ENCODE data around the gene RUNX2.

RUNX2 gene

GRCh38 chr6:45655745-45656476 is 327.8 kb downstream of the RUNX2 start (continued):
- TF ChIP-seq KLF17 (tag by site-specific recombination; IDR thresholded peaks at IDR 0.05) (peak; percentile 32; the same call in 1 of the 2 replicates), ZNF26 (tag by site-specific recombination; IDR thresholded peaks at IDR 0.05) (no peak), ZBTB1 (tag by site-specific recombination; IDR thresholded peaks at IDR 0.05) (no peak), SP7 (tag by site-specific recombination; IDR thresholded peaks at IDR 0.05) (0 out of 2 replicates have a peak, but pooled peaks have one; percentile 45), ZNF660 (tag by site-specific recombination; IDR thresholded peaks at IDR 0.05) (peak; percentile 85; the same call in 1 of the 2 replicates), ZNF776 (tag by site-specific recombination; IDR thresholded peaks at IDR 0.05; ENCODE audit: borderline replicate concordance) (no peak), ZNF221 (tag by site-specific recombination; IDR thresholded peaks at IDR 0.05; ENCODE audit: borderline replicate concordance) (no peak), ZNF239 (tag by site-specific recombination; IDR thresholded peaks at IDR 0.05) (no peak), ZNF184 (tag by site-specific recombination; IDR thresholded peaks at IDR 0.05) (0 out of 2 replicates have a peak, but pooled peaks have one; percentile 58), ZNF394 (tag by site-specific recombination; IDR thresholded peaks at IDR 0.05; ENCODE audit: borderline replicate concordance) (no peak), ZNF768 (tag by site-specific recombination; IDR thresholded peaks at IDR 0.05) (no peak), ZNF433 (tag by site-specific recombination; IDR thresholded peaks at IDR 0.05; ENCODE audit: low read depth) (no peak), ZNF211 (tag by site-specific recombination; IDR thresholded peaks at IDR 0.05; ENCODE audit: low read depth) (no peak), REST (tag by site-specific recombination; IDR thresholded peaks at IDR 0.05) (peak; percentile 37; the same call in 1 of the 2 replicates), ZIC2 (tag by site-specific recombination; IDR thresholded peaks at IDR 0.05) (peak; percentile 67), ZNF146 (tag by site-specific recombination; IDR thresholded peaks at IDR 0.05) (no peak), ZNF341 (tag by site-specific recombination; IDR thresholded peaks at IDR 0.05; ENCODE audit: low read depth) (no peak), ZNF19 (tag by site-specific recombination; IDR thresholded peaks at IDR 0.05; ENCODE audit: low read depth) (no peak), ZNF354C (tag by site-specific recombination; IDR thresholded peaks at IDR 0.05; ENCODE audit: borderline replicate concordance, low read depth) (no peak)

GRCh38 chr6:45657226-45657625 is 329.1 kb downstream of the RUNX2 start:
- H3K27ac ChIP-seq (ENCODE audit: extremely low read depth, low read depth, low read length) = no peak overlapping the region
- no peaks in the 10 kb centered on the region for H3K36me3 ChIP-seq (ENCODE audit: control insufficient read depth in 2 of 2, insufficient read depth in 1 of 2, low read length in 2 of 2)
- no peaks in the 10 kb centered on the region for H3K9me3 ChIP-seq (ENCODE audit: control insufficient read depth, insufficient read depth, low read depth, low read length)
- H3K4me1 ChIP-seq (ENCODE audit: control insufficient read depth, insufficient read depth, low read length) = no peaks in the 10 kb centered on the region
- H3K4me3 ChIP-seq (ENCODE audit: low read depth, low read length) = no peak overlapping the region
- ChIA-PET CTCF (no interaction called here), POLR2A (no interaction called here)
- no peak for TF ChIP-seq ZNF48 (tag by site-specific recombination; IDR thresholded peaks at IDR 0.05)
- TF ChIP-seq BCL11B (tag by site-specific recombination; IDR thresholded peaks at IDR 0.05; ENCODE audit: low read depth) = no peak
- no peak for TF ChIP-seq ZNF324 (tag by site-specific recombination; IDR thresholded peaks at IDR 0.05)
- no peak for TF ChIP-seq ZNF768 (tag by site-specific recombination; IDR thresholded peaks at IDR 0.05)
- TF ChIP-seq OSR2 (tag by site-specific recombination; IDR thresholded peaks at IDR 0.05) = no peak
- no peak for TF ChIP-seq ZSCAN4 (tag by site-specific recombination; IDR thresholded peaks at IDR 0.05)
